Measurements from ENCODE around the gene CKLF.

GRCh38 chr16:66604376-66605176 lies 52.2 kb downstream of the CKLF start, which contains the start of gene CMTM3:
- TF ChIP-seq EZH2 (IDR thresholded peaks at IDR 0.05; ENCODE audit: borderline replicate concordance, low read depth, low read length, poor library complexity, severe bottlenecking): no peak
- TF ChIP-seq CTCF (conservative IDR thresholded peaks at IDR 0.05; ENCODE audit: low read depth, low read length): peak; percentile 69

Data from A673 (cell line).